Measurements from ENCODE around the gene KCND3.

Gene KCND3

GRCh38 chr1:111768625-111769024 lies 220.8 kb downstream of the KCND3 start:
- FAIRE-seq = peak; percentile 6

GRCh38 chr1:111768023-111768422 lies 221.4 kb downstream of the KCND3 start:
- TF ChIP-seq POLR2A (IDR thresholded peaks at IDR 0.05; ENCODE audit: low read depth, low read length) = no peak
- DNase-seq (ENCODE audit: insufficient read length, low spot score) = no peak
- FAIRE-seq = no peak

More at GRCh38 chr1:111768625-111769024, 220.8 kb downstream of the KCND3 start:
- DNase-seq (ENCODE audit: insufficient read length, low spot score) = no peak
- no peak for TF ChIP-seq POLR2A (IDR thresholded peaks at IDR 0.05; ENCODE audit: low read depth, low read length)

GRCh38 chr1:111762332-111762731 lies 227.1 kb downstream of the KCND3 start:
- FAIRE-seq = peak; percentile 77
- no peak for DNase-seq (ENCODE audit: insufficient read length, low spot score)
- no peak for TF ChIP-seq POLR2A (IDR thresholded peaks at IDR 0.05; ENCODE audit: low read depth, low read length)

- peak; percentile 6 for FAIRE-seq
Observed at GRCh38 chr1:111761717-111762116, 227.8 kb downstream of the KCND3 start.

GRCh38 chr1:111758373-111758772 lies 231.1 kb downstream of the KCND3 start:
- FAIRE-seq (no peak), DNase-seq (ENCODE audit: insufficient read length, low spot score) (no peak)
- TF ChIP-seq POLR2A (IDR thresholded peaks at IDR 0.05; ENCODE audit: low read depth, low read length) = no peak

More at GRCh38 chr1:111761717-111762116, 227.8 kb downstream of the KCND3 start:
- no peak for TF ChIP-seq POLR2A (IDR thresholded peaks at IDR 0.05; ENCODE audit: low read depth, low read length)
- DNase-seq (ENCODE audit: insufficient read length, low spot score) = no peak

- DNase-seq (ENCODE audit: insufficient read length, low spot score) (no peak), FAIRE-seq (no peak)
- no peak for TF ChIP-seq POLR2A (IDR thresholded peaks at IDR 0.05; ENCODE audit: low read depth, low read length)
Observed at GRCh38 chr1:111756124-111756513, 233.3 kb downstream of the KCND3 start.

- DNase-seq (ENCODE audit: insufficient read length, low spot score) (peak; percentile 85), FAIRE-seq (peak; percentile 20)
- peak; percentile 78 for TF ChIP-seq POLR2A (IDR thresholded peaks at IDR 0.05; ENCODE audit: low read depth, low read length)
Observed at GRCh38 chr1:111755331-111756123, 233.9 kb downstream of the KCND3 start, which contains the start of gene DDX20. TSS of gene DDX20 (plus strand) at chr1:111755901. CDS start at chr1:111755925, 24 bp downstream.

GRCh38 chr1:111754984-111755330 lies 234.5 kb downstream of the KCND3 start:
- DNase-seq (ENCODE audit: insufficient read length, low spot score) = peak; percentile 64
- TF ChIP-seq POLR2A (IDR thresholded peaks at IDR 0.05; ENCODE audit: low read depth, low read length) = no peak
- FAIRE-seq = no peak

- FAIRE-seq = no peak
- DNase-seq (ENCODE audit: insufficient read length, low spot score) = no peak
Observed at GRCh38 chr1:111751906-111752575, 237.4 kb downstream of the KCND3 start.

GRCh38 chr1:111750856-111751255 lies 238.6 kb downstream of the KCND3 start:
- DNase-seq (ENCODE audit: insufficient read length, low spot score) = no peak
- FAIRE-seq = no peak

More at GRCh38 chr1:111751906-111752575, 237.4 kb downstream of the KCND3 start:
- no peak for TF ChIP-seq POLR2A (IDR thresholded peaks at IDR 0.05; ENCODE audit: low read depth, low read length)

GRCh38 chr1:111749628-111750027 lies 239.8 kb downstream of the KCND3 start:
- DNase-seq (ENCODE audit: insufficient read length, low spot score) = no peak

More at GRCh38 chr1:111750856-111751255, 238.6 kb downstream of the KCND3 start:
- TF ChIP-seq POLR2A (IDR thresholded peaks at IDR 0.05; ENCODE audit: low read depth, low read length) = no peak

GRCh38 chr1:111747947-111748346 lies 241.5 kb downstream of the KCND3 start:
- no peak for TF ChIP-seq POLR2A (IDR thresholded peaks at IDR 0.05; ENCODE audit: low read depth, low read length)
- DNase-seq (ENCODE audit: insufficient read length, low spot score) (no peak), FAIRE-seq (no peak)

More at GRCh38 chr1:111749628-111750027, 239.8 kb downstream of the KCND3 start:
- no peak for TF ChIP-seq POLR2A (IDR thresholded peaks at IDR 0.05; ENCODE audit: low read depth, low read length)
- FAIRE-seq = no peak

- FAIRE-seq (no peak), DNase-seq (ENCODE audit: insufficient read length, low spot score) (peak; percentile 63)
- no peak for TF ChIP-seq POLR2A (IDR thresholded peaks at IDR 0.05; ENCODE audit: low read depth, low read length)
Observed at GRCh38 chr1:111747282-111747734, 242.2 kb downstream of the KCND3 start.

GRCh38 chr1:111746614-111746999 lies 242.9 kb downstream of the KCND3 start:
- no peak for TF ChIP-seq POLR2A (IDR thresholded peaks at IDR 0.05; ENCODE audit: low read depth, low read length)
- no peak for DNase-seq (ENCODE audit: insufficient read length, low spot score)
- FAIRE-seq = no peak
